Skeletal muscle tissue (tissue), 4 donors: Measurements from ENCODE around the gene EOMES. TPM values are rescaled to one million over a fixed set of nuclear protein-coding genes. Genes with fewer than 3 reads are reported as not detected.

Experiments used
- H3K27ac ChIP-seq: one replicate; pipeline ENCODE4 v1.7.0; 2013; ENCODE audit warnings: mild to moderate bottlenecking, low read depth, low read length, inconsistent platforms
- H3K27me3 ChIP-seq, 3 donors: one replicate each; pipeline ENCODE4 v1.7.0; 2013; ENCODE audit warnings: low read length in 3 of 3; ENCODE audit not compliant: control insufficient read depth in 3 of 3, insufficient read depth in 3 of 3
- H3K36me3 ChIP-seq, 3 donors: one replicate each; pipeline ENCODE4 v1.7.0; 2013; ENCODE audit warnings: low read length in 3 of 3; ENCODE audit not compliant: control insufficient read depth in 3 of 3, insufficient read depth in 3 of 3
- H3K4me1 ChIP-seq, 3 donors: one replicate each; pipeline ENCODE4 v1.7.0; 2013; ENCODE audit warnings: low read length in 3 of 3, mild to moderate bottlenecking in 3 of 3; ENCODE audit not compliant: control insufficient read depth in 3 of 3, insufficient read depth in 3 of 3
- H3K4me3 ChIP-seq, 3 donors: one replicate each; pipeline ENCODE4 v1.7.0; 2013; ENCODE audit warnings: low read length in 3 of 3
- H3K9ac ChIP-seq, 3 donors: one replicate each; pipeline ENCODE4 v1.7.0; 2013; ENCODE audit warnings: low read length in 3 of 3, mild to moderate bottlenecking in 3 of 3, moderate library complexity in 2 of 3, low read depth in 1 of 3
- H3K9me3 ChIP-seq, 3 donors: one replicate each; pipeline ENCODE4 v1.7.0; 2013; ENCODE audit warnings: low read length in 3 of 3; ENCODE audit not compliant: control insufficient read depth in 3 of 3
- total RNA-seq: library from RNA; depleted of rRNA; stranded (reverse); fragments of >200 nt; gene quantifications from one replicate; pipeline ENCODE4 v1.2.3, GENCODE V29; 2014
- donor health status: Osteomylitis.

EOMES gene
- total RNA-seq, 1 donor from 2014 or later: 0.52 TPM

- no peaks in the 10 kb centered on the region for H3K9me3 ChIP-seq
- no peak overlapping the region for H3K9ac ChIP-seq
- no peak overlapping the region for H3K27ac ChIP-seq
- H3K36me3 ChIP-seq: no peaks in the 10 kb centered on the region
- H3K4me3 ChIP-seq: no peak overlapping the region
- H3K27me3 ChIP-seq: peaks cover 50 to 59% (median 58%) of the 10 kb centered on the region in 3 donors
- H3K4me1 ChIP-seq: peaks cover 14 to 18% (median 16%) of the 10 kb centered on the region in 3 donors
These were observed 8.9 kb upstream of the EOMES start for GRCh38 chr3:27730774-27731659.

- Histone ChIP-seq H3K27ac (no peak overlapping the region), H3K27me3 (peaks cover 61 to 67% (median 65%) of the 10 kb centered on the region in 3 donors), H3K4me3 (peak overlapping the region in 2 of 3 donors; percentile 0 to 10), H3K36me3 (no peaks in the 10 kb centered on the region), H3K9me3 (no peaks in the 10 kb centered on the region), H3K9ac (no peak overlapping the region), H3K4me1 (peaks cover 14 to 18% (median 16%) of the 10 kb centered on the region in 3 donors)
These were observed 7.9 kb upstream of the EOMES start for GRCh38 chr3:27729748-27730611.

- Histone ChIP-seq H3K4me1 (peaks cover 16 to 21% (median 19%) of the 10 kb centered on the region in 3 donors), H3K27me3 (peaks cover 67 to 73% (median 71%) of the 10 kb centered on the region in 3 donors), H3K9me3 (no peaks in the 10 kb centered on the region), H3K9ac (no peak overlapping the region), H3K36me3 (no peaks in the 10 kb centered on the region), H3K27ac (no peak overlapping the region), H3K4me3 (peak overlapping the region in 1 of 3 donors; percentile 0)
These were observed 7.2 kb upstream of the EOMES start for GRCh38 chr3:27729325-27729724.

GRCh38 chr3:27728195-27729087 is 6.3 kb upstream of the EOMES start:
- H3K9me3 ChIP-seq: no peaks in the 10 kb centered on the region
- H3K27me3 ChIP-seq: peaks cover 76 to 81% (median 80%) of the 10 kb centered on the region in 3 donors
- peaks cover 25 to 30% (median 28%) of the 10 kb centered on the region in 3 donors for H3K4me1 ChIP-seq
- peak overlapping the region; percentile 11 to 45 (median 25) for H3K4me3 ChIP-seq
- no peaks in the 10 kb centered on the region for H3K36me3 ChIP-seq
- no peak overlapping the region for H3K27ac ChIP-seq
- no peak overlapping the region for H3K9ac ChIP-seq

GRCh38 chr3:27726240-27726639 is 4.1 kb upstream of the EOMES start:
- Histone ChIP-seq H3K9me3 (no peaks in the 10 kb centered on the region), H3K4me3 (no peak overlapping the region), H3K9ac (no peak overlapping the region), H3K36me3 (no peaks in the 10 kb centered on the region), H3K27ac (no peak overlapping the region), H3K4me1 (peaks cover 36 to 45% (median 41%) of the 10 kb centered on the region in 3 donors), H3K27me3 (peaks cover 88 to 94% (median 90%) of the 10 kb centered on the region in 3 donors)

GRCh38 chr3:27724459-27725197 is 2.5 kb upstream of the EOMES start:
- Histone ChIP-seq H3K36me3 (no peaks in the 10 kb centered on the region), H3K9ac (no peak overlapping the region), H3K9me3 (no peaks in the 10 kb centered on the region), H3K27me3 (peaks cover 90 to 92% (median 92%) of the 10 kb centered on the region in 3 donors), H3K4me1 (peaks cover 35 to 42% (median 42%) of the 10 kb centered on the region in 3 donors), H3K27ac (no peak overlapping the region), H3K4me3 (peak overlapping the region in 1 of 3 donors; percentile 65)

- H3K9me3 ChIP-seq: no peaks in the 10 kb centered on the region
- H3K27me3 ChIP-seq: peaks cover 89 to 90% (median 89%) of the 10 kb centered on the region in 3 donors
- H3K27ac ChIP-seq: no peak overlapping the region
- peaks cover 32 to 39% (median 37%) of the 10 kb centered on the region in 3 donors for H3K4me1 ChIP-seq
- peak overlapping the region; percentile 38 to 65 (median 45) for H3K4me3 ChIP-seq
- no peaks in the 10 kb centered on the region for H3K36me3 ChIP-seq
- peak overlapping the region in 1 of 3 donors; percentile 33 for H3K9ac ChIP-seq
These were observed 1.8 kb upstream of the EOMES start for GRCh38 chr3:27723815-27724458.

- H3K27ac ChIP-seq: no peak overlapping the region
- H3K9ac ChIP-seq: peak overlapping the region in 1 of 3 donors; percentile 33
- H3K4me3 ChIP-seq: peak overlapping the region; percentile 38 to 65 (median 45)
- peaks cover 84 to 90% (median 84%) of the 10 kb centered on the region in 3 donors for H3K27me3 ChIP-seq
- H3K4me1 ChIP-seq: peaks cover 27 to 37% (median 35%) of the 10 kb centered on the region in 3 donors
- H3K36me3 ChIP-seq: no peaks in the 10 kb centered on the region
- H3K9me3 ChIP-seq: no peaks in the 10 kb centered on the region
These were observed 1.3 kb upstream of the EOMES start for GRCh38 chr3:27723456-27723814.
